Lung (tissue), 12 donors: Measurements from ENCODE around the gene MS4A18. TPM values are rescaled to one million over a fixed set of nuclear protein-coding genes. Genes with fewer than 3 reads are reported as not detected.

Experiments
- ATAC-seq: fragments of 200-7000 bp; cut with Tn5 transposase; one replicate; pipeline ENCODE4 v1.9.1; 2020; ENCODE audit warnings: moderate number of reproducible peaks; ENCODE audit not compliant: insufficient read depth, low FRiP score
- DNase-seq, 3 donors: peaks; one replicate each; pipeline ENCODE4 v3.0.0-alpha.2; 2013 to 2017
- H3K27ac ChIP-seq, 2 donors: one replicate each; pipeline ENCODE4 v1.5.1; 2013; ENCODE audit warnings: mild to moderate bottlenecking in 2 of 2, moderate library complexity in 2 of 2, control low read depth in 1 of 2, inconsistent platforms in 1 of 2, low read depth in 1 of 2, low read length in 1 of 2
- H3K27me3 ChIP-seq, 3 donors: one replicate each; pipeline ENCODE4 v1.5.1; 2013; ENCODE audit warnings: low read length in 2 of 3; ENCODE audit not compliant: control insufficient read depth in 3 of 3, insufficient read depth in 3 of 3
- H3K36me3 ChIP-seq, 4 donors: one replicate each; pipeline ENCODE4 v1.5.1; 2013; ENCODE audit warnings: low read length in 4 of 4, mild to moderate bottlenecking in 1 of 4, moderate library complexity in 1 of 4; ENCODE audit not compliant: control insufficient read depth in 4 of 4, insufficient read depth in 4 of 4
- H3K4me1 ChIP-seq, 5 donors: one replicate each; pipeline ENCODE4 v1.5.1; 2013; ENCODE audit warnings: low read length in 5 of 5, mild to moderate bottlenecking in 2 of 5, moderate library complexity in 1 of 5; ENCODE audit not compliant: control insufficient read depth in 5 of 5, insufficient read depth in 5 of 5
- H3K4me3 ChIP-seq: one replicate; pipeline ENCODE4 v1.5.1; 2013; ENCODE audit warnings: mild to moderate bottlenecking, control low read depth, moderate library complexity
- H3K9ac ChIP-seq, 2 donors: one replicate each; pipeline ENCODE4 v1.5.1; 2013; ENCODE audit warnings: low read length in 2 of 2, control low read depth in 1 of 2; ENCODE audit not compliant: insufficient read depth in 1 of 2
- H3K9me3 ChIP-seq, 4 donors: one replicate each; pipeline ENCODE4 v1.5.1; 2013; ENCODE audit warnings: low read length in 3 of 4, mild to moderate bottlenecking in 1 of 4, moderate library complexity in 1 of 4; ENCODE audit not compliant: control insufficient read depth in 4 of 4, insufficient read depth in 3 of 4
- CTCF ChIP-seq: IDR thresholded peaks from 2 replicates; pipeline ENCODE4 v1.5.1; 2012; ENCODE audit warnings: mild to moderate bottlenecking; ENCODE audit errors: control extremely low read depth, extremely low read depth
- WGBS, 2 donors: extraction: QIAGEN DNeasy Blood & Tissue Kit; methylation state at CpG; one replicate each; pipeline ENCODE4 v1.1.7; 2013; 5-methylcytosine and 5-hydroxymethylcytosine counted together
- polyA plus RNA-seq, 2 donors: library from polyadenylated mRNA; stranded (reverse); fragments of 200-250 nt; gene quantifications; one replicate each; pipeline ENCODE4 v1.2.1, GENCODE V29; 2013
- total RNA-seq, 2 donors: library from RNA; depleted of rRNA in 1 of 2; stranded (reverse); fragments of >200 nt in 1 of 2; gene quantifications; one replicate each; pipeline ENCODE4 v1.2.1, GENCODE V29; 2014 to 2021
- donor health status: control.
- donor health status: control.
- donor health status: Bipolar disorder and iron deficiency.
- donor health status: healthy.
- donor health status: DM: yes; HTN: yes; CAD: no.

The MS4A18 gene
- total and polyA plus RNA-seq, 4 donors = 0.03 TPM; not detected in 3

GRCh38 chr11:60720460-60720859 lies 4.1 kb upstream of the MS4A18 start:
- ATAC-seq = no peak
- Histone ChIP-seq H3K27me3 (no peaks in the 10 kb centered on the region), H3K4me1 (no peaks in the 10 kb centered on the region), H3K9ac (no peak overlapping the region), H3K4me3 (no peak overlapping the region), H3K36me3 (no peaks in the 10 kb centered on the region), H3K9me3 (peaks cover 0 to 9% (median 0%) of the 10 kb centered on the region in 4 donors), H3K27ac (no peak overlapping the region)
- no peak for DNase-seq
- no peak for TF ChIP-seq CTCF
- WGBS, 2 donors = 78 to 89% methylated on average over 6 of the region's 6 CpGs

DNA sequence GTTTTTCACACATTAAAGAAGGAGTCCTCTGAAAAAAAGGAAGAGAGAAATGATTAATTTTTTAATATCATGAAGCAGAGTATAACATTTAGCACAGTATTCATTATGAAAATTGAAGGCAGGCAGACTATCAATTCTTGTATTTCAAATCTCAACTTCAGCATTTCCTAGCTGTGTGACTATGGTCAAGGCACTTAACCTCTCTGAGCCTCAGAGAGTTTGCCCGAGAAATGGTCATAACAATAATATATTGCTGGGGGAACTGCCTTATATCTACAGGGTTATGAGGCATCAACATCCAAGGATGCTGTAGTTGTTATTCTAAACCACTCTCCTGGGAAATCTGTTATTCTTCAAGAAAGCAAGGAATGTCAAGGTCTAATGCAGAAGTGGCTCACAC lies 1.1 kb downstream of the MS4A18 start:
- Histone ChIP-seq H3K9ac (no peak overlapping the region), H3K36me3 (no peaks in the 10 kb centered on the region), H3K27ac (no peak overlapping the region), H3K27me3 (peaks cover 0 to 2% (median 0%) of the 10 kb centered on the region in 3 donors), H3K4me3 (no peak overlapping the region), H3K9me3 (peaks cover 0 to 2% (median 0%) of the 10 kb centered on the region in 4 donors), H3K4me1 (peaks cover 0 to 10% (median 0%) of the 10 kb centered on the region in 5 donors)
- WGBS, 2 donors = 91 to 93% methylated on average over 1 of the region's 1 CpG
- DNase-seq (no peak), ATAC-seq (no peak)
- no peak for TF ChIP-seq CTCF

DNA sequence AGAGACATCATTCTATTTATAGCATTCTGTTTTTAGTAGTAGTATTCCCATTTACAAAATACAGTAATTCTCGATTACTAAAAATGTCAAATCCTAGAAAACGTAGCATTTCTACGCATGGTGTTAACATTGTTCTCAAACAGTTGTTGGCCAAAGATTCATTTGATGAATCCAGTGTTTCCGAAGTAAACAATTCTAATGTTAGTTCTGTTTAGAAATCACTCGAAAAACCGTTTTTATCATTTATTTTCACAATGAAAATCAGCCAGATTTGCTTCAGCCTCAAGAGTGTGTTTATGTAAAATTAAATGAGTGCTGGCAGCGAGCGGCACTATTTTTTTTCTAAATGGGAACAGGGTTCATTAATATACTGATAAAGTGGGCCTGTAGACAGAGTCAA lies 7.1 kb downstream of the MS4A18 start:
- H3K27me3 ChIP-seq = no peaks in the 10 kb centered on the region
- H3K9me3 ChIP-seq = peaks cover 0 to 2% (median 0%) of the 10 kb centered on the region in 4 donors
- no peak overlapping the region for H3K27ac ChIP-seq
- H3K4me1 ChIP-seq = peaks cover 0 to 32% (median 5%) of the 10 kb centered on the region in 5 donors
- no peak overlapping the region for H3K9ac ChIP-seq
- TF ChIP-seq CTCF = no peak
- WGBS, 2 donors = 74 to 89% methylated on average over 8 of the region's 8 CpGs
- H3K36me3 ChIP-seq = no peaks in the 10 kb centered on the region
- H3K4me3 ChIP-seq = no peak overlapping the region
- no peak for ATAC-seq
- peak in 2 of 3 donors; percentile 68 to 77 for DNase-seq

- peaks cover 0 to 2% (median 0%) of the 10 kb centered on the region in 4 donors for H3K9me3 ChIP-seq
- no peak for TF ChIP-seq CTCF
- no peak for ATAC-seq
- H3K4me1 ChIP-seq = peaks cover 0 to 32% (median 5%) of the 10 kb centered on the region in 5 donors
- H3K36me3 ChIP-seq = no peaks in the 10 kb centered on the region
- WGBS, 2 donors = 82 to 86% methylated on average over 4 of the region's 4 CpGs
- H3K9ac ChIP-seq = no peak overlapping the region
- no peaks in the 10 kb centered on the region for H3K27me3 ChIP-seq
- H3K27ac ChIP-seq = no peak overlapping the region
- peak in 1 of 3 donors; percentile 12 for DNase-seq
- H3K4me3 ChIP-seq = no peak overlapping the region
Measured at GRCh38 chr11:60734279-60734678, 9.8 kb downstream of the MS4A18 start.
